AG04450 (cell line): ENCODE data around the gene ZNF783. TPM values are rescaled to one million over a fixed set of nuclear protein-coding genes. Genes with fewer than 3 reads are reported as not detected.

Experiments
- CTCF ChIA-PET: fragments of 300-600, 350-600 bp; formaldehyde crosslinking; extraction: SDS; loops from one replicate; lab custom pipeline; 2022; ENCODE audit warnings: antibody characterized with exemption, inconsistent platforms; lab: Charles Lee
- POLR2A ChIA-PET: fragments of 350-600 bp; formaldehyde crosslinking; extraction: SDS; loops from one replicate; lab custom pipeline; 2021; ENCODE audit warnings: antibody characterized with exemption, inconsistent platforms; lab: Yijun Ruan, JAX
- DNase-seq: peaks from one replicate; pipeline ENCODE4 v3.0.0-alpha.2; 2011; ENCODE audit warnings: low read depth, low spot score
- H3K27ac ChIP-seq: one replicate; pipeline ENCODE4 v1.5.1; 2012; ENCODE audit warnings: low read depth, low read length, control low read depth
- H3K27me3 ChIP-seq: one replicate; pipeline ENCODE4 v1.6.0; 2012; ENCODE audit warnings: low read length; ENCODE audit not compliant: control insufficient read depth, insufficient read depth
- H3K4me3 ChIP-seq: 2 replicates; pipeline ENCODE4 v1.5.1; 2011; ENCODE audit warnings: mild to moderate bottlenecking, low read depth, low read length, control low read depth
- H3K9me3 ChIP-seq: 2 replicates; pipeline ENCODE4 v1.5.1; 2012; ENCODE audit warnings: low read length; ENCODE audit not compliant: control insufficient read depth, insufficient read depth
- polyA plus RNA-seq: library from polyadenylated mRNA; depleted of rRNA; stranded (reverse); fragments of >200 nt; gene quantifications from 2 replicates; pipeline ENCODE4 v1.2.3, GENCODE V29; 2011
- TF ChIP-seq, protein P1 (sequence below): IDR thresholded peaks from 2 replicates; pipeline ENCODE4 v1.5.1; 2011; ENCODE audit warnings: low read depth, low read length, control low read depth, inconsistent platforms

ZNF783 gene
- polyA plus RNA-seq, 1 experiment: 5.2 TPM

GRCh38 chr7:149254181-149254858 is 7.7 kb upstream of the ZNF783 start:
- Histone ChIP-seq H3K4me3 (no peak overlapping the region), H3K27me3 (no peaks in the 10 kb centered on the region), H3K9me3 (no peaks in the 10 kb centered on the region; the same call in 1 of the 2 replicates), H3K27ac (no peak overlapping the region)
- TF ChIP-seq, protein P1, sequence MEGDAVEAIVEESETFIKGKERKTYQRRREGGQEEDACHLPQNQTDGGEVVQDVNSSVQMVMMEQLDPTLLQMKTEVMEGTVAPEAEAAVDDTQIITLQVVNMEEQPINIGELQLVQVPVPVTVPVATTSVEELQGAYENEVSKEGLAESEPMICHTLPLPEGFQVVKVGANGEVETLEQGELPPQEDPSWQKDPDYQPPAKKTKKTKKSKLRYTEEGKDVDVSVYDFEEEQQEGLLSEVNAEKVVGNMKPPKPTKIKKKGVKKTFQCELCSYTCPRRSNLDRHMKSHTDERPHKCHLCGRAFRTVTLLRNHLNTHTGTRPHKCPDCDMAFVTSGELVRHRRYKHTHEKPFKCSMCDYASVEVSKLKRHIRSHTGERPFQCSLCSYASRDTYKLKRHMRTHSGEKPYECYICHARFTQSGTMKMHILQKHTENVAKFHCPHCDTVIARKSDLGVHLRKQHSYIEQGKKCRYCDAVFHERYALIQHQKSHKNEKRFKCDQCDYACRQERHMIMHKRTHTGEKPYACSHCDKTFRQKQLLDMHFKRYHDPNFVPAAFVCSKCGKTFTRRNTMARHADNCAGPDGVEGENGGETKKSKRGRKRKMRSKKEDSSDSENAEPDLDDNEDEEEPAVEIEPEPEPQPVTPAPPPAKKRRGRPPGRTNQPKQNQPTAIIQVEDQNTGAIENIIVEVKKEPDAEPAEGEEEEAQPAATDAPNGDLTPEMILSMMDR: no peak
- DNase-seq: no peak
- POLR2A ChIA-PET: no interaction called here
- CTCF ChIA-PET: interaction anchor here (7.3 kb wide), 1 partner anchor 7 kb away, joined by 64 read pairs; the partner anchor contains the start of gene ZNF783

GRCh38 chr7:149255174-149255573 is 6.8 kb upstream of the ZNF783 start:
- Histone ChIP-seq H3K27ac (no peak overlapping the region), H3K9me3 (no peaks in the 10 kb centered on the region; the same call in 1 of the 2 replicates), H3K4me3 (no peak overlapping the region), H3K27me3 (no peaks in the 10 kb centered on the region)
- TF ChIP-seq, protein P1: no peak
- DNase-seq: no peak
- POLR2A ChIA-PET: no interaction called here
- CTCF ChIA-PET: no interaction called here

DNA sequence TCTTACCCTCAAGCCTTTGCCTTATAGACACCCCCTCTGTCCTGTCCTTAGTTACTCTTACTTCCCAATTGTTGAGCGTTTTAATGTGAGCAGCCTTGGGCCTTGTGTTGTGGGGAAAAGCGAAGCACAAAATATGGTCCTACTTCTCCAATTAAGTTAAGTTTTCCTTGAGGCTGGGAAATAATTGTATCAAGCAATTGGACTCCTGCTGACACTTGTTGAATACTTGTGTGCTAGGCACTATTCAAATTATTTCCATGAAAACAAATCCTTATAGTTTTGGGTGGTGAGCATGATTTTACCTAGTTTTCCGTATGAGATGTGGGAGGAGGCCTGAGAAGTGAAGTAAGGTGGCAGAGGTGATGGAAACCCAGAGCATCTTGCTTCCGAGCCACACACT is 5.4 kb upstream of the ZNF783 start:
- POLR2A ChIA-PET: no interaction called here
- H3K9me3 ChIP-seq: no peaks in the 10 kb centered on the region; the same call in 1 of the 2 replicates
- no peaks in the 10 kb centered on the region for H3K27me3 ChIP-seq
- H3K27ac ChIP-seq: no peak overlapping the region
- DNase-seq: no peak
- no peak overlapping the region for H3K4me3 ChIP-seq
- CTCF ChIA-PET: no interaction called here
- TF ChIP-seq, protein P1: no peak

DNA sequence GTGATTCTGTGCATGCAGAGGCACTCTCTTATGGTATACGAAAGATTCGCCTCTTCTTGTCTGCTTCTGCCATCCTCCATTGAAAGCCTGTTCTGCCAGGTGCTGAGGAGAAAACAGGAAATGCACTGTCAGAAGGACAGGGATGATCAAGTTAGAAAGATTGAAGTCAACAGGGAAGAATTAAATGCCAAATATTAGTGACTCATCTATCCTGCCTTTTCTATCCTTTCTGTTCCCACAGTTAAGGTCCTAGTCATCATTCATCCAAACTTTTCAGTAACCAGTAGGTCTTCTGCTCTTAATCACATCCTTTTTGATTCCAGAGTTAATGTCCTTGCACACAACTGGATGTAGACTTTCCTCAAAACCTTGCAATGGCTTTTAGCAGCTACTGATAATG is 4.8 kb upstream of the ZNF783 start:
- ChIA-PET POLR2A (no interaction called here), CTCF (interaction anchor here (0.7 kb wide), 1 partner anchor 62 kb away, joined by 3 read pairs; the partner anchor contains the start of gene ZNF282)
- H3K27me3 ChIP-seq: no peaks in the 10 kb centered on the region
- no peak overlapping the region for H3K27ac ChIP-seq
- TF ChIP-seq, protein P1: no peak
- no peaks in the 10 kb centered on the region; the same call in 1 of the 2 replicates for H3K9me3 ChIP-seq
- no peak overlapping the region for H3K4me3 ChIP-seq
- DNase-seq: no peak

DNA sequence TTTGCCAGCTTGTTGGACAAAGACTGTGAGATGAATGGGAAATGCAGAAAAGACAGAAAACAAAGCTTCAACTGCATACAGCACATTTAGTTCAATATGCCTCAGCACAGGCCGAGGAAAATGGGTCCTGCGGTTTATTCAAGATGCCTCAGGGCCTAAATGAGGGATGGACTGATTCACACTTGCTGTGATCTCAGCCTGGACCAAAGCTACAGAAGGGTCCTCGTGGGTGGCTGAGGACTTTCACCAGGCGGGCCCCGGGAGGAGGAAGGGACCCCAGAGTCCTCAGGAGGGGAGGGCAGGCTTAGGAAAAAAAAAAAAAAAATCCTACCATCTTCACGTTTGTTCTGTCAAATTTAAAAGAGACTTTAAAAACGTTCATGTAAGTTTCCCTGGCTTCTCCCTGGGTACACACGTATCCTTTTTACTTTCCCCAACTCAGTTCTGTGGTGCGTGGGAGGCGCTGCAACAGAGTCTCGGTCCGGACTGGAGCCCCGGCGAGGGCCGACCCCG is 624 bp upstream of the ZNF783 start:
- DNase-seq: no peak
- TF ChIP-seq, protein P1: no peak
- ChIA-PET CTCF (interaction anchor here (0.6 to 3.9 kb wide), 21 partner anchors 11 to 501 kb away, joined by 3 to 64 read pairs (median 5); partner anchors contain the start of genes ZNF282 and ZNF425), POLR2A (interaction anchor here (0.5 to 1.8 kb wide), 11 partner anchors 16 to 363 kb away, joined by 3 to 17 read pairs (median 3); partner anchors contain the start of gene ZNF398)
- Histone ChIP-seq H3K4me3 (peak overlapping the region; percentile 60), H3K9me3 (peaks cover 3% of the 10 kb centered on the region; the same call in 1 of the 2 replicates), H3K27ac (peak overlapping the region; percentile 86), H3K27me3 (no peaks in the 10 kb centered on the region)
